A549 (cell line): ENCODE results near the gene PCDH15. TPM values are rescaled to one million over a fixed set of nuclear protein-coding genes. Genes with fewer than 3 reads are reported as not detected.

ENCODE experiments used
- ATAC-seq, 2 experiments: fragments of 200-7000 bp in 1 of 2; fragments of >200 bp in 1 of 2; cut with Nextera tagmentation in 1 of 2; cut with Tn5 transposase in 1 of 2; 3 replicates each; pipeline versions ENCODE4 v1.8.0 to v1.9.1; 2018 to 2020; ENCODE audit warnings: mild to moderate bottlenecking in 1 of 2, moderate library complexity in 1 of 2
- CTCF ChIA-PET: fragments of 300-600 bp; sonication (Branson Sonifier 250); formaldehyde crosslinking; extraction: SDS; loops from one replicate; lab custom pipeline; 2021; ENCODE audit warnings: antibody characterized with exemption, inconsistent platforms; lab: Yijun Ruan, JAX
- POLR2A ChIA-PET: fragments of 350-600 bp; formaldehyde crosslinking; extraction: SDS; loops from one replicate; lab custom pipeline; 2021; ENCODE audit warnings: antibody characterized with exemption, inconsistent platforms; lab: Yijun Ruan, JAX
- DNase-seq, 2 experiments: peaks; one replicate each; pipeline versions ENCODE4 v3.0.0 to v3.0.0-alpha.2; 2011 to 2016; ENCODE audit warnings: low read depth in 1 of 2, low spot score in 1 of 2
- FAIRE-seq: peaks from 2 replicates; lab custom pipeline; 2011; peaks lifted over from hg19 to GRCh38; lab: Jason Lieb, UNC
- H3K27ac ChIP-seq, 2 experiments: fragments of >200 bp; sonication (Bioruptor Twin); formaldehyde crosslinking; 3 replicates each; pipeline ENCODE4 v1.5.1; 2016 to 2017
- H3K4me1 ChIP-seq: fragments of >200 bp; sonication (Bioruptor Twin); formaldehyde crosslinking; 3 replicates; pipeline ENCODE4 v1.6.1; 2016
- H3K4me2 ChIP-seq: fragments of >200 bp; sonication (Bioruptor Twin); formaldehyde crosslinking; 3 replicates; pipeline ENCODE4 v1.6.1; 2016
- H3K4me3 ChIP-seq: fragments of >200 bp; sonication (Bioruptor Twin); formaldehyde crosslinking; 3 replicates; pipeline ENCODE4 v1.5.1; 2016
- H3K9me3 ChIP-seq: fragments of >200 bp; sonication (Bioruptor Twin); formaldehyde crosslinking; 3 replicates; pipeline ENCODE4 v1.6.1; 2016
- RFX5 ChIP-seq: fragments of 450-650 bp; IDR thresholded peaks from 2 replicates; pipeline ENCODE4 v1.7.1; 2014; ENCODE audit warnings: antibody characterized with exemption, mild to moderate bottlenecking, moderate library complexity
- WGBS: methylation state at CpG from one replicate; pipeline ENCODE4 v1.1.6; 2017; ENCODE audit errors: missing lambda C conversion rate; 5-methylcytosine and 5-hydroxymethylcytosine counted together
- polyA plus RNA-seq, 4 experiments: library from polyadenylated mRNA; depleted of rRNA in 3 of 4; stranded (reverse); fragments of >200 nt; fragmentation: RNase III in 1 of 4; extraction: RNeasy Plus Mini Kit Qiagen cat#74134 plus additional on column Dnase treatment in 1 of 4; gene quantifications; 2 replicates in 3 of 4; 3 replicates in 1 of 4; pipeline ENCODE4 v1.2.3, GENCODE V29; 2011 to 2017
- small RNA-seq, 6 experiments: library from RNA; depleted of rRNA; stranded (forward); fragments of <200 nt; gene quantifications; one replicate each; pipeline ENCODE3, GENCODE V24; 2012

Gene PCDH15
- polyA plus RNA-seq, 2 of the 4 experiments (the other 2 are of a cell fraction) = 0.03 TPM; not detected in 1

GRCh38 chr10:53754596-53755250 lies 1046.3 kb downstream of the PCDH15 start:
- ChIA-PET POLR2A (no interaction called here), CTCF (no interaction called here)
- 0% methylated on average over 6 of the region's 6 CpGs for WGBS
- Histone ChIP-seq H3K9me3 (no peaks in the 10 kb centered on the region), H3K4me3 (no peak overlapping the region), H3K4me1 (no peaks in the 10 kb centered on the region), H3K4me2 (no peak overlapping the region), H3K27ac (no peak overlapping the region)
- no peak for TF ChIP-seq RFX5
- no peak for DNase-seq
- ATAC-seq = no peak
- no peak for FAIRE-seq

Small RNAs within 50 kb of the gene (small RNA-seq; reads per million reads assigned to genes)
- gene AL365496.1 (0 reads per million in 6 experiments), gene MIR548F1 (0 reads per million in 6 experiments), gene RNU6-687P (0 reads per million in 6 experiments)
